GM21528 (cell line): ENCODE data around the gene SLBP.

Source experiments
- ATAC-seq: cut with Tn5 transposase; IDR thresholded peaks from one replicate; pipeline ENCODE4 v1.9.1; 2021; ENCODE audit warnings: mild to moderate bottlenecking, moderate library complexity; ENCODE audit not compliant: unreplicated experiment, low FRiP score

Gene SLBP

GRCh38 chr4:1658581-1658980 is 53.5 kb downstream of the SLBP start:
- ATAC-seq: no peak

- ATAC-seq: no peak
Measured at GRCh38 chr4:1658146-1658545, 54.0 kb downstream of the SLBP start.

GRCh38 chr4:1656986-1657385 is 55.1 kb downstream of the SLBP start:
- no peak for ATAC-seq

DNA sequence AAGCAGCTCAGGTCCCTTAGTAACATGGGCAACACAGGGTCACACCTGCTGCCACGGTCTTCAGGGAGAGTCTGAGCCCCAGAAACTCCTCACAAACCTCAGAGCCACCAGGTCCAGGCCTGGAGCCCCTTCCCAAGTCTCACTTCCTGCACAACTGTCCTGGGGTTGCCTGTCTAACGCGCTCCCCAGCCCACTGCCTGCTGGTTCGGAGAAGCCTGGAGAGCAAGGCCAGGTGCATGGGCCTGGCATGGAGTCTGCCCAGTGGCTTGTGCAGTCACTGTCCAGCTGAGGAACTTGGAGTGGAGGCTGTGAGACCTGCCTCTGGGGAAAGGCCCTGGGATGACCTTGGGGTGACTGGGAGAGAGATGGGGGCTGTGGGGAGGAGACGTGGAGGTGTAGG is 56.0 kb downstream of the SLBP start:
- no peak for ATAC-seq

DNA sequence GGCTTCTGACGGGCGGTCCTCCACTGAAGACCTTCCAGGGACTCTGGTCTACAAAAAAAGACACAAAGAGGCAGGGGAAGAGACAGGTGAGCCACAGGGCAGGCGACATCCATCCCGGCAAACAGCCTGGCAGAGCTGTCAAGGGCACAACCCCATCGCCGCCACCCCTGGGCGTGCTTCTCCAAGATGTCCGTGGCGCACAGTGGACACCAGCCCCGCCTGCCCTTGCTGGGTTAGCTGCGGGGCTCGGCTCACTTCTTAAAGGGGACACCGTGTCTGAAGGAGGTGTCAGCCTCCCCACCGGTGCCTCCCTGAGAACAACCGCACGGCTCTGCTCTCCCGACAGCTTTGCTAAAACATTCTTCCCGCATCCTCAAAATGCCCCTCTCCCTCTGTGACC is 56.4 kb downstream of the SLBP start:
- no peak for ATAC-seq

- ATAC-seq: no peak
Measured at GRCh38 chr4:1655081-1655480, 57.0 kb downstream of the SLBP start.

- no peak for ATAC-seq
Measured at GRCh38 chr4:1654216-1654955, 57.7 kb downstream of the SLBP start.

DNA sequence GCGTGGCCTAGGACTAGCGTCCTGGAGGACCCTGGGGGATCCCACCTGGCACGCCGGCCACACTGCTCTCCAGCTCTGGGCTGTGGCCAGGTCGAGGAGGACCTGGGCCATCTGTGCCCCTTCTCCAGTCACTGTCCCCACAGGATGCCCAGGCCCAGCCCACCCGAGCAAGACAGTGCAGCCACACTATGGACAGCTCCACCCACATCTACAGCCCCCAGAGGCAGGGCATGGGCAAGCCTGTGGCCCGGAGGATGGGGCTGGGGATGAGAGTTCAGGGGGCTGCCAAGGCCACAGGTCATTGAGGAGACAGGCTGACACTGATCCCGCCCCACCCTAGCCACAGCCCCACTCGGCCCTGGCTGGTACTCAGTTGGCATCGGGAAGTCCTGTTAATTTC is 58.3 kb downstream of the SLBP start:
- no peak for ATAC-seq

- ATAC-seq: no peak
Measured at GRCh38 chr4:1652088-1652487, 60.0 kb downstream of the SLBP start.

- no peak for ATAC-seq
Measured at GRCh38 chr4:1651609-1652008, 60.5 kb downstream of the SLBP start.

DNA sequence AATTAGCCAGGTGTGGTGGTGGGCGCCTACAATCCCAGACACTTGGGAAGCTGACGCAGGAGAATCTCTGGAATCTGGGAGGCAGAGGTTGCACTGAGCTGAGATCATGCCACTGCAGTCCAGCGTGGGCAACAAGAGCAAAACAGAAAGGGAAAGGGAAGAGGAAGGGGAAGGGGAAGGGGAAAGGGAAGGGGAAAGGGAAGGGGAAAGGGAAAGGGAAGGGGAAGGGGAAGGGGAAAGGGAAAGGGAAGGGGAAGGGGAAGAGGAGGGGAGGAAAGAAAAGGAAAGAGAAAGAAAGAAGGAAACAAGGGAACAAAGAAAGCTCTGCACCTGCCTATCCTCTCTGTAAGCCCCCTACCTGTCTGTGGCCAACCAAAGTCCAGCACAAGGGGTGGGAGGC is 63.2 kb downstream of the SLBP start:
- ATAC-seq: no peak

DNA sequence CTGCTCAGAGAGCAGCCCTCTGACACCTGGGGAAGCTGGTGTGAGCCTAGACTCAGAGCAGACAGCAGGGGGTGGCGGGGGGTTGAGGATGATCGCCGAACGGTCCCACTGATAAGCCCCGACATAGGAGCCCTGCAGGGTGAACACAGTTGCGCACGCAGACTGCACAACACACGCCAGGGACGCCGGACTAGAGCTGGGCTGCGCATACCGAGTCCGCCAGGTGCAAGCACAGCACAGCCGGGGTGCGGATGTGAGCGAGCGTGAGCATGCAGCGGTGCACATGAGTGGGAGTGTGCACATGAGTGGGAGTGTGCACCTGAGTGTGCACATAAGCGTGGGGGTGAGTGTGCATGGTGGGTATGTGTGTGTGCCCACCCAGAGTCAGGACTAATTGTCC is 64.7 kb downstream of the SLBP start:
- no peak for ATAC-seq

- ATAC-seq: no peak
Measured at GRCh38 chr4:1646690-1647089, 65.4 kb downstream of the SLBP start.

DNA sequence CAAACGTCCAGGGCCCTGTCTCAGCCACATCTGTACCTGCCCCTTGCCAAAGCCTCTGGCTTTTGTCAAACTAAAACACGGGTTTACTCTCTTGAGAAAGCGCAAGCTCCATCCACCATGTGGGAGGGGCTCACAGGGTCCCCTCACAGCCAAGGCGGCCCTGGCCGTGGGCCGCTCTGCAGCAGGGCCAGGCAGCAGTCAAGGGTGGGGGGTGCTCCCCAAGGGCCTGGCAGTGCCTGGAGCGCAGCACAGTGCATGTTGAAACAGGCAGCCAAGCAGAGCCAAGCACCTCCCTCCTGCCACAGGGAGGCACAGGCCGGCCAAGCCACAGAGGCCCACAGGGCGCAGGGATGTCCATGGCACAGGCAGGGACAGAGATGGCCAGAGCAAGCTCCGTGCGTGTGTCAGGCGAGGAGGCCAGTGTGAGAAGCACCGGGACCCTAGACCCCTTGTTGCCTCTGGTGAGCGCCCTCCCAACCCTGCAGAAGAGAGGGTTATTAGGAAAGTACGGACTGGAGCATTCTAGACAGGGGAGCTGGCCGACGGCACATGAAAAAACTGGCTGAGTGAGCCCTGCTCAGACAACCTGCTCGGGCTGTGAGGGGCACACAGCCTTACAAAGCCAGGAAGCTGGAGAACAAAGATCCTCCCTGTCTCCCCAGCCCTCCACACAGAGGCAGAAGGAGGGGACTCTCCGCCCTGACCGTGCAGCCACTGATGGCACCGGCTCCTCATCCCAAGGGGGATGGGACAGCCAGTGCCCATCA is 67.0 kb downstream of the SLBP start:
- ATAC-seq: no peak

GRCh38 chr4:1643971-1644735 is 68.0 kb downstream of the SLBP start:
- no peak for ATAC-seq
